HG03575 (cell line): ENCODE results near the gene CTF1.

Experiments used
- ATAC-seq: cut with Tn5 transposase; IDR thresholded peaks from one replicate; pipeline ENCODE4 v1.9.1; 2021; ENCODE audit not compliant: unreplicated experiment, insufficient number of reproducible peaks, low FRiP score; ENCODE audit errors: extremely low read depth

The CTF1 gene

GRCh38 chr16:30902029-30902972 lies 5.9 kb downstream of the CTF1 start:
- no peak for ATAC-seq

- no peak for ATAC-seq
Observed at GRCh38 chr16:30903002-30903401, 6.6 kb downstream of the CTF1 start.

GRCh38 chr16:30903596-30903995 lies 7.2 kb downstream of the CTF1 start:
- no peak for ATAC-seq

GRCh38 chr16:30904114-30904780 lies 7.8 kb downstream of the CTF1 start:
- no peak for ATAC-seq

- ATAC-seq, result no peak
Observed at GRCh38 chr16:30907064-30907463, 10.7 kb downstream of the CTF1 start.

- no peak for ATAC-seq
Observed at GRCh38 chr16:30910427-30911029, 14.1 kb downstream of the CTF1 start.

- ATAC-seq, result no peak
Observed at GRCh38 chr16:30912794-30913412, 16.5 kb downstream of the CTF1 start.

GRCh38 chr16:30914830-30915229 lies 18.4 kb downstream of the CTF1 start:
- ATAC-seq, result no peak

- no peak for ATAC-seq
Observed at GRCh38 chr16:30918614-30919013, 22.2 kb downstream of the CTF1 start.

- ATAC-seq, result no peak
Observed at GRCh38 chr16:30920891-30921290, 24.5 kb downstream of the CTF1 start.

GRCh38 chr16:30921459-30921747 lies 25.0 kb downstream of the CTF1 start:
- no peak for ATAC-seq

GRCh38 chr16:30921748-30922419 lies 25.5 kb downstream of the CTF1 start:
- ATAC-seq, result peak; percentile 1

- peak; percentile 51 for ATAC-seq
Observed at GRCh38 chr16:30922420-30922959, 26.1 kb downstream of the CTF1 start.

- ATAC-seq, result peak; percentile 29
Observed at GRCh38 chr16:30922960-30923535, 26.6 kb downstream of the CTF1 start.

- no peak for ATAC-seq
Observed at GRCh38 chr16:30923554-30924075, 27.2 kb downstream of the CTF1 start, which contains the start of gene FBXL19. Gene FBXL19, plus strand, starts transcription at chr16:30923572. Its CDS starts 2,183 bp downstream, at chr16:30925755.

GRCh38 chr16:30924076-30924912 lies 27.9 kb downstream of the CTF1 start:
- no peak for ATAC-seq

- ATAC-seq, result no peak
Observed at GRCh38 chr16:30924913-30925631, 28.7 kb downstream of the CTF1 start.
